ENCODE measurements around the gene ASPHD1. TPM values are rescaled to one million over a fixed set of nuclear protein-coding genes. Genes with fewer than 3 reads are reported as not detected.

ASPHD1 gene
- total and polyA plus RNA-seq, 2 of the 8 experiments (the other 6 are each of a cell fraction or from before 2014, with no cell fraction given): 14.5 to 18.6 TPM

DNA sequence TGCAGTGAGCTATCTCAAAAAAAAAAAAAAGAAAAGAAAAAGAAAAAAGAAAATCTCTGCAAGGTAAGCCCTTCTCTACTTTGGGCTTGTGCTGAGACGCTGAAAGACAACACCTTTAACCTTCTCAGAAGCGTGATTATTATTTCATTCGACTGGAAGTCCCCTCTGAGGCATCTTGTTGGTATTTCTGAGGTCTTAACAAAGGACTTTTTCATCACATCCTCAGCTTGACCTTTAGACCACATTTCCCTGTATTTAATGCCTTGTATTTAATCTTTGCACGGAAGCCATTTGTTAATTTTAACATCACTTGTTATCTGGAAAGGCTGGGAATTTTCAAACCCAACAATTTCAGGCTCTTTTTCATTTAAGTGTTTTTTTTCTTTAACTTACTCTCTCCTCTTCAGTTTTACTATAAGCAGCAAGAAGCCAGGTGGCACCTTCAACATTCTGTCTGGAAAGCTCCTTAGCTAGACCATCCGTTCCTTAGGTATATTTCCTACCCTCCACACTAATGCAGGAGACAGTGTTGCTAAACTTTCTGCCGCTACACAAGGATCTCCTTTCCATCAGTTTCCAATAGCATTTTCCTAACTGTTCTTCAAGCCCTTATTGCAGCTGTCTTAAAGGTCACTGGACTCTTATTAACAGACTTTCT, 15.4 kb downstream of the ASPHD1 start (continued):
- TF ChIP-seq, protein P1, sequence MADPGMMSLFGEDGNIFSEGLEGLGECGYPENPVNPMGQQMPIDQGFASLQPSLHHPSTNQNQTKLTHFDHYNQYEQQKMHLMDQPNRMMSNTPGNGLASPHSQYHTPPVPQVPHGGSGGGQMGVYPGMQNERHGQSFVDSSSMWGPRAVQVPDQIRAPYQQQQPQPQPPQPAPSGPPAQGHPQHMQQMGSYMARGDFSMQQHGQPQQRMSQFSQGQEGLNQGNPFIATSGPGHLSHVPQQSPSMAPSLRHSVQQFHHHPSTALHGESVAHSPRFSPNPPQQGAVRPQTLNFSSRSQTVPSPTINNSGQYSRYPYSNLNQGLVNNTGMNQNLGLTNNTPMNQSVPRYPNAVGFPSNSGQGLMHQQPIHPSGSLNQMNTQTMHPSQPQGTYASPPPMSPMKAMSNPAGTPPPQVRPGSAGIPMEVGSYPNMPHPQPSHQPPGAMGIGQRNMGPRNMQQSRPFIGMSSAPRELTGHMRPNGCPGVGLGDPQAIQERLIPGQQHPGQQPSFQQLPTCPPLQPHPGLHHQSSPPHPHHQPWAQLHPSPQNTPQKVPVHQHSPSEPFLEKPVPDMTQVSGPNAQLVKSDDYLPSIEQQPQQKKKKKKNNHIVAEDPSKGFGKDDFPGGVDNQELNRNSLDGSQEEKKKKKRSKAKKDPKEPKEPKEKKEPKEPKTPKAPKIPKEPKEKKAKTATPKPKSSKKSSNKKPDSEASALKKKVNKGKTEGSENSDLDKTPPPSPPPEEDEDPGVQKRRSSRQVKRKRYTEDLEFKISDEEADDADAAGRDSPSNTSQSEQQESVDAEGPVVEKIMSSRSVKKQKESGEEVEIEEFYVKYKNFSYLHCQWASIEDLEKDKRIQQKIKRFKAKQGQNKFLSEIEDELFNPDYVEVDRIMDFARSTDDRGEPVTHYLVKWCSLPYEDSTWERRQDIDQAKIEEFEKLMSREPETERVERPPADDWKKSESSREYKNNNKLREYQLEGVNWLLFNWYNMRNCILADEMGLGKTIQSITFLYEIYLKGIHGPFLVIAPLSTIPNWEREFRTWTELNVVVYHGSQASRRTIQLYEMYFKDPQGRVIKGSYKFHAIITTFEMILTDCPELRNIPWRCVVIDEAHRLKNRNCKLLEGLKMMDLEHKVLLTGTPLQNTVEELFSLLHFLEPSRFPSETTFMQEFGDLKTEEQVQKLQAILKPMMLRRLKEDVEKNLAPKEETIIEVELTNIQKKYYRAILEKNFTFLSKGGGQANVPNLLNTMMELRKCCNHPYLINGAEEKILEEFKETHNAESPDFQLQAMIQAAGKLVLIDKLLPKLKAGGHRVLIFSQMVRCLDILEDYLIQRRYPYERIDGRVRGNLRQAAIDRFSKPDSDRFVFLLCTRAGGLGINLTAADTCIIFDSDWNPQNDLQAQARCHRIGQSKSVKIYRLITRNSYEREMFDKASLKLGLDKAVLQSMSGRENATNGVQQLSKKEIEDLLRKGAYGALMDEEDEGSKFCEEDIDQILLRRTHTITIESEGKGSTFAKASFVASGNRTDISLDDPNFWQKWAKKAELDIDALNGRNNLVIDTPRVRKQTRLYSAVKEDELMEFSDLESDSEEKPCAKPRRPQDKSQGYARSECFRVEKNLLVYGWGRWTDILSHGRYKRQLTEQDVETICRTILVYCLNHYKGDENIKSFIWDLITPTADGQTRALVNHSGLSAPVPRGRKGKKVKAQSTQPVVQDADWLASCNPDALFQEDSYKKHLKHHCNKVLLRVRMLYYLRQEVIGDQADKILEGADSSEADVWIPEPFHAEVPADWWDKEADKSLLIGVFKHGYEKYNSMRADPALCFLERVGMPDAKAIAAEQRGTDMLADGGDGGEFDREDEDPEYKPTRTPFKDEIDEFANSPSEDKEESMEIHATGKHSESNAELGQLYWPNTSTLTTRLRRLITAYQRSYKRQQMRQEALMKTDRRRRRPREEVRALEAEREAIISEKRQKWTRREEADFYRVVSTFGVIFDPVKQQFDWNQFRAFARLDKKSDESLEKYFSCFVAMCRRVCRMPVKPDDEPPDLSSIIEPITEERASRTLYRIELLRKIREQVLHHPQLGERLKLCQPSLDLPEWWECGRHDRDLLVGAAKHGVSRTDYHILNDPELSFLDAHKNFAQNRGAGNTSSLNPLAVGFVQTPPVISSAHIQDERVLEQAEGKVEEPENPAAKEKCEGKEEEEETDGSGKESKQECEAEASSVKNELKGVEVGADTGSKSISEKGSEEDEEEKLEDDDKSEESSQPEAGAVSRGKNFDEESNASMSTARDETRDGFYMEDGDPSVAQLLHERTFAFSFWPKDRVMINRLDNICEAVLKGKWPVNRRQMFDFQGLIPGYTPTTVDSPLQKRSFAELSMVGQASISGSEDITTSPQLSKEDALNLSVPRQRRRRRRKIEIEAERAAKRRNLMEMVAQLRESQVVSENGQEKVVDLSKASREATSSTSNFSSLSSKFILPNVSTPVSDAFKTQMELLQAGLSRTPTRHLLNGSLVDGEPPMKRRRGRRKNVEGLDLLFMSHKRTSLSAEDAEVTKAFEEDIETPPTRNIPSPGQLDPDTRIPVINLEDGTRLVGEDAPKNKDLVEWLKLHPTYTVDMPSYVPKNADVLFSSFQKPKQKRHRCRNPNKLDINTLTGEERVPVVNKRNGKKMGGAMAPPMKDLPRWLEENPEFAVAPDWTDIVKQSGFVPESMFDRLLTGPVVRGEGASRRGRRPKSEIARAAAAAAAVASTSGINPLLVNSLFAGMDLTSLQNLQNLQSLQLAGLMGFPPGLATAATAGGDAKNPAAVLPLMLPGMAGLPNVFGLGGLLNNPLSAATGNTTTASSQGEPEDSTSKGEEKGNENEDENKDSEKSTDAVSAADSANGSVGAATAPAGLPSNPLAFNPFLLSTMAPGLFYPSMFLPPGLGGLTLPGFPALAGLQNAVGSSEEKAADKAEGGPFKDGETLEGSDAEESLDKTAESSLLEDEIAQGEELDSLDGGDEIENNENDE (IDR thresholded peaks at IDR 0.05; ENCODE audit: insufficient replicate concordance, low read length): no peak
- TF ChIP-seq RNF2 (IDR thresholded peaks at IDR 0.05; ENCODE audit: borderline replicate concordance, low read depth, low read length, missing control alignments, poor library complexity, severe bottlenecking): no peak
- no peak for TF ChIP-seq SIX5 (IDR thresholded peaks at IDR 0.05; ENCODE audit: low read depth, low read length)
- no peak for TF ChIP-seq RXRA (IDR thresholded peaks at IDR 0.05; ENCODE audit: insufficient read depth, low read depth, low read length)
- no peak for TF ChIP-seq RBBP5 (IDR thresholded peaks at IDR 0.05; ENCODE audit: borderline replicate concordance, low read depth, low read length)
- TF ChIP-seq EGR1 (IDR thresholded peaks at IDR 0.05; ENCODE audit: borderline replicate concordance, low read depth, low read length): no peak
- TF ChIP-seq TBP (IDR thresholded peaks at IDR 0.05; ENCODE audit: low read depth, low read length): no peak
- TF ChIP-seq TEAD4 (IDR thresholded peaks at IDR 0.05; ENCODE audit: low read depth, low read length): no peak
- TF ChIP-seq SP2 (IDR thresholded peaks at IDR 0.05; ENCODE audit: low read length): no peak
- no peak for TF ChIP-seq YY1 (IDR thresholded peaks at IDR 0.05; ENCODE audit: low read depth, low read length)
- no peak for TF ChIP-seq GTF2F1 (IDR thresholded peaks at IDR 0.05; ENCODE audit: borderline replicate concordance, low read depth, low read length)

All from H1 (cell line).